ENCODE results near the gene PSMD11.

DNA sequence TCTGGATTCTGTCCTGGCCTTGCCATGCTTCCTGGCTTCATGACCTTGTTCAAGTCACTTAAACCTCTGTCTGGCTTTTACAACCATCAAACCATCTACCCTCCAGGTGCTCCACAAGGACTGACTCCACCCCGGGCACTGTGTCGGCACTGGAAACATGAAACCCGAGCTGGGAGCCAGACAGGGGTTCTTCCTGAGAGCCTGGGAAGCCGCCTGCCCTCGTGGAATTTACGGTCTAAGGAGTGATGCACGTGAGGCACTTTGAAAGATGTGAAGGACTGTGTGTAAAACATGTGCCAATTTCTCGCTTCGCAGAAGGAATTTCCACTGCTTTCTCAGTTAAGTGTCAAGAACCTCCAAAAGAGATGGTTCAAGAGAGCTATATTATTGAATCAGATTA lies 54.1 kb downstream of the PSMD11 start:
- TF ChIP-seq, protein P1, sequence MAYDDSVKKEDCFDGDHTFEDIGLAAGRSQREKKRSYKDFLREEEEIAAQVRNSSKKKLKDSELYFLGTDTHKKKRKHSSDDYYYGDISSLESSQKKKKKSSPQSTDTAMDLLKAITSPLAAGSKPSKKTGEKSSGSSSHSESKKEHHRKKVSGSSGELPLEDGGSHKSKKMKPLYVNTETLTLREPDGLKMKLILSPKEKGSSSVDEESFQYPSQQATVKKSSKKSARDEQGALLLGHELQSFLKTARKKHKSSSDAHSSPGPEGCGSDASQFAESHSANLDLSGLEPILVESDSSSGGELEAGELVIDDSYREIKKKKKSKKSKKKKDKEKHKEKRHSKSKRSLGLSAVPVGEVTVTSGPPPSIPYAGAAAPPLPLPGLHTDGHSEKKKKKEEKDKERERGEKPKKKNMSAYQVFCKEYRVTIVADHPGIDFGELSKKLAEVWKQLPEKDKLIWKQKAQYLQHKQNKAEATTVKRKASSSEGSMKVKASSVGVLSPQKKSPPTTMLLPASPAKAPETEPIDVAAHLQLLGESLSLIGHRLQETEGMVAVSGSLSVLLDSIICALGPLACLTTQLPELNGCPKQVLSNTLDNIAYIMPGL (CRISPR knock-in tag; IDR thresholded peaks at IDR 0.05; ENCODE audit: borderline replicate concordance in 1 of 2, low read depth in 1 of 2), result no peak
- TF ChIP-seq, protein P2, sequence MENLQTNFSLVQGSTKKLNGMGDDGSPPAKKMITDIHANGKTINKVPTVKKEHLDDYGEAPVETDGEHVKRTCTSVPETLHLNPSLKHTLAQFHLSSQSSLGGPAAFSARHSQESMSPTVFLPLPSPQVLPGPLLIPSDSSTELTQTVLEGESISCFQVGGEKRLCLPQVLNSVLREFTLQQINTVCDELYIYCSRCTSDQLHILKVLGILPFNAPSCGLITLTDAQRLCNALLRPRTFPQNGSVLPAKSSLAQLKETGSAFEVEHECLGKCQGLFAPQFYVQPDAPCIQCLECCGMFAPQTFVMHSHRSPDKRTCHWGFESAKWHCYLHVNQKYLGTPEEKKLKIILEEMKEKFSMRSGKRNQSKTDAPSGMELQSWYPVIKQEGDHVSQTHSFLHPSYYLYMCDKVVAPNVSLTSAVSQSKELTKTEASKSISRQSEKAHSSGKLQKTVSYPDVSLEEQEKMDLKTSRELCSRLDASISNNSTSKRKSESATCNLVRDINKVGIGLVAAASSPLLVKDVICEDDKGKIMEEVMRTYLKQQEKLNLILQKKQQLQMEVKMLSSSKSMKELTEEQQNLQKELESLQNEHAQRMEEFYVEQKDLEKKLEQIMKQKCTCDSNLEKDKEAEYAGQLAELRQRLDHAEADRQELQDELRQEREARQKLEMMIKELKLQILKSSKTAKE (CRISPR knock-in tag; IDR thresholded peaks at IDR 0.05; ENCODE audit: borderline replicate concordance), result no peak
- TF ChIP-seq ZNF776 (CRISPR knock-in tag; IDR thresholded peaks at IDR 0.05) (no peak), HNRNPK (IDR thresholded peaks at IDR 0.05; ENCODE audit: low read depth, low read length, poor library complexity, severe bottlenecking) (no peak), RXRA (CRISPR knock-in tag; IDR thresholded peaks at IDR 0.05) (no peak), TAF15 (IDR thresholded peaks at IDR 0.05; ENCODE audit: low read depth, low read length, poor library complexity, severe bottlenecking) (no peak), ZNF121 (CRISPR knock-in tag; IDR thresholded peaks at IDR 0.05) (no peak), ZNF274 (CRISPR knock-in tag; IDR thresholded peaks at IDR 0.05) (no peak), IKZF1 (IDR thresholded peaks at IDR 0.05) (no peak)
- TF ChIP-seq, protein P3, sequence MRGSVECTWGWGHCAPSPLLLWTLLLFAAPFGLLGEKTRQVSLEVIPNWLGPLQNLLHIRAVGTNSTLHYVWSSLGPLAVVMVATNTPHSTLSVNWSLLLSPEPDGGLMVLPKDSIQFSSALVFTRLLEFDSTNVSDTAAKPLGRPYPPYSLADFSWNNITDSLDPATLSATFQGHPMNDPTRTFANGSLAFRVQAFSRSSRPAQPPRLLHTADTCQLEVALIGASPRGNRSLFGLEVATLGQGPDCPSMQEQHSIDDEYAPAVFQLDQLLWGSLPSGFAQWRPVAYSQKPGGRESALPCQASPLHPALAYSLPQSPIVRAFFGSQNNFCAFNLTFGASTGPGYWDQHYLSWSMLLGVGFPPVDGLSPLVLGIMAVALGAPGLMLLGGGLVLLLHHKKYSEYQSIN (CRISPR knock-in tag; IDR thresholded peaks at IDR 0.05; ENCODE audit: borderline replicate concordance), result no peak
- TF ChIP-seq, protein P4, sequence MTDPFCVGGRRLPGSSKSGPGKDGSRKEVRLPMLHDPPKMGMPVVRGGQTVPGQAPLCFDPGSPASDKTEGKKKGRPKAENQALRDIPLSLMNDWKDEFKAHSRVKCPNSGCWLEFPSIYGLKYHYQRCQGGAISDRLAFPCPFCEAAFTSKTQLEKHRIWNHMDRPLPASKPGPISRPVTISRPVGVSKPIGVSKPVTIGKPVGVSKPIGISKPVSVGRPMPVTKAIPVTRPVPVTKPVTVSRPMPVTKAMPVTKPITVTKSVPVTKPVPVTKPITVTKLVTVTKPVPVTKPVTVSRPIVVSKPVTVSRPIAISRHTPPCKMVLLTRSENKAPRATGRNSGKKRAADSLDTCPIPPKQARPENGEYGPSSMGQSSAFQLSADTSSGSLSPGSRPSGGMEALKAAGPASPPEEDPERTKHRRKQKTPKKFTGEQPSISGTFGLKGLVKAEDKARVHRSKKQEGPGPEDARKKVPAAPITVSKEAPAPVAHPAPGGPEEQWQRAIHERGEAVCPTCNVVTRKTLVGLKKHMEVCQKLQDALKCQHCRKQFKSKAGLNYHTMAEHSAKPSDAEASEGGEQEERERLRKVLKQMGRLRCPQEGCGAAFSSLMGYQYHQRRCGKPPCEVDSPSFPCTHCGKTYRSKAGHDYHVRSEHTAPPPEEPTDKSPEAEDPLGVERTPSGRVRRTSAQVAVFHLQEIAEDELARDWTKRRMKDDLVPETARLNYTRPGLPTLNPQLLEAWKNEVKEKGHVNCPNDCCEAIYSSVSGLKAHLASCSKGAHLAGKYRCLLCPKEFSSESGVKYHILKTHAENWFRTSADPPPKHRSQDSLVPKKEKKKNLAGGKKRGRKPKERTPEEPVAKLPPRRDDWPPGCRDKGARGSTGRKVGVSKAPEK (CRISPR knock-in tag; IDR thresholded peaks at IDR 0.05; ENCODE audit: borderline replicate concordance), result no peak
- TF ChIP-seq, protein P5, sequence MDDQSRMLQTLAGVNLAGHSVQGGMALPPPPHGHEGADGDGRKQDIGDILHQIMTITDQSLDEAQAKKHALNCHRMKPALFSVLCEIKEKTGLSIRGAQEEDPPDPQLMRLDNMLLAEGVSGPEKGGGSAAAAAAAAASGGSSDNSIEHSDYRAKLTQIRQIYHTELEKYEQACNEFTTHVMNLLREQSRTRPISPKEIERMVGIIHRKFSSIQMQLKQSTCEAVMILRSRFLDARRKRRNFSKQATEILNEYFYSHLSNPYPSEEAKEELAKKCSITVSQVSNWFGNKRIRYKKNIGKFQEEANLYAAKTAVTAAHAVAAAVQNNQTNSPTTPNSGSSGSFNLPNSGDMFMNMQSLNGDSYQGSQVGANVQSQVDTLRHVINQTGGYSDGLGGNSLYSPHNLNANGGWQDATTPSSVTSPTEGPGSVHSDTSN (CRISPR knock-in tag; IDR thresholded peaks at IDR 0.05; ENCODE audit: borderline replicate concordance), result no peak
- TF ChIP-seq, protein P6, sequence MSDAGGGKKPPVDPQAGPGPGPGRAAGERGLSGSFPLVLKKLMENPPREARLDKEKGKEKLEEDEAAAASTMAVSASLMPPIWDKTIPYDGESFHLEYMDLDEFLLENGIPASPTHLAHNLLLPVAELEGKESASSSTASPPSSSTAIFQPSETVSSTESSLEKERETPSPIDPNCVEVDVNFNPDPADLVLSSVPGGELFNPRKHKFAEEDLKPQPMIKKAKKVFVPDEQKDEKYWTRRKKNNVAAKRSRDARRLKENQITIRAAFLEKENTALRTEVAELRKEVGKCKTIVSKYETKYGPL (CRISPR knock-in tag; IDR thresholded peaks at IDR 0.05), result no peak
- TF ChIP-seq, protein P7, sequence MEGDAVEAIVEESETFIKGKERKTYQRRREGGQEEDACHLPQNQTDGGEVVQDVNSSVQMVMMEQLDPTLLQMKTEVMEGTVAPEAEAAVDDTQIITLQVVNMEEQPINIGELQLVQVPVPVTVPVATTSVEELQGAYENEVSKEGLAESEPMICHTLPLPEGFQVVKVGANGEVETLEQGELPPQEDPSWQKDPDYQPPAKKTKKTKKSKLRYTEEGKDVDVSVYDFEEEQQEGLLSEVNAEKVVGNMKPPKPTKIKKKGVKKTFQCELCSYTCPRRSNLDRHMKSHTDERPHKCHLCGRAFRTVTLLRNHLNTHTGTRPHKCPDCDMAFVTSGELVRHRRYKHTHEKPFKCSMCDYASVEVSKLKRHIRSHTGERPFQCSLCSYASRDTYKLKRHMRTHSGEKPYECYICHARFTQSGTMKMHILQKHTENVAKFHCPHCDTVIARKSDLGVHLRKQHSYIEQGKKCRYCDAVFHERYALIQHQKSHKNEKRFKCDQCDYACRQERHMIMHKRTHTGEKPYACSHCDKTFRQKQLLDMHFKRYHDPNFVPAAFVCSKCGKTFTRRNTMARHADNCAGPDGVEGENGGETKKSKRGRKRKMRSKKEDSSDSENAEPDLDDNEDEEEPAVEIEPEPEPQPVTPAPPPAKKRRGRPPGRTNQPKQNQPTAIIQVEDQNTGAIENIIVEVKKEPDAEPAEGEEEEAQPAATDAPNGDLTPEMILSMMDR (CRISPR knock-in tag; IDR thresholded peaks at IDR 0.05), result no peak
